HT-29 (cell line): ENCODE data around the gene CREBL2. TPM values are rescaled to one million over a fixed set of nuclear protein-coding genes. Genes with fewer than 3 reads are reported as not detected.
"Not testable (repeated sequence)": the region's sequence is repeated elsewhere in the genome, so short reads cannot be mapped to it uniquely, and the experiment has no call there.

ENCODE experiments used
- DNase-seq: peaks from one replicate; pipeline ENCODE4 v3.0.0-alpha.2; 2015; ENCODE audit warnings: low spot score
- total RNA-seq: library from RNA; depleted of rRNA; stranded (reverse); fragments of >200 nt; shearing (Covaris generic); gene quantifications from 2 replicates; pipeline ENCODE4 v1.2.3, GENCODE V29; 2014

CREBL2 gene
- total RNA-seq, 1 experiment from 2014 or later = 15.7 TPM

- not testable (repeated sequence) for DNase-seq
These were observed 15.1 kb upstream of the CREBL2 start for GRCh38 chr12:12596598-12596997.

DNA sequence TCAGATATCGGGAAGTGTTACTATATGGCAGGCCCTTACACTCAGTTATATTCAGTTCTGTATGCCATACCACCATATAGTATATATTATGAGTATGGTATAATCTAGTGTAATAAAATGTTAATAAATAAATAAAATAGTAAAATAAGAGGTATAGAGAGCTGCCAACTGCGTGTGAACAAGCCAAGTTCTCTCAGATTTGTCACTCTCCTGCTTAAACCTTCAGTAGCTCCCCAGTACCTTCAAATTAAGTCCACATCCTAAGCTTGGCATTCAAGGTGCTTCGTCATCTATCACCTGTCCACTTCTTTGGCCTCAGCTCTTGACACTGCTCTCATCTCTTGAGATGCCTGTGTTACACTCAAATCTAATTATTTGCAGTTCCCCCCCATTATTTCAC lies 12.8 kb upstream of the CREBL2 start:
- DNase-seq = no peak

DNA sequence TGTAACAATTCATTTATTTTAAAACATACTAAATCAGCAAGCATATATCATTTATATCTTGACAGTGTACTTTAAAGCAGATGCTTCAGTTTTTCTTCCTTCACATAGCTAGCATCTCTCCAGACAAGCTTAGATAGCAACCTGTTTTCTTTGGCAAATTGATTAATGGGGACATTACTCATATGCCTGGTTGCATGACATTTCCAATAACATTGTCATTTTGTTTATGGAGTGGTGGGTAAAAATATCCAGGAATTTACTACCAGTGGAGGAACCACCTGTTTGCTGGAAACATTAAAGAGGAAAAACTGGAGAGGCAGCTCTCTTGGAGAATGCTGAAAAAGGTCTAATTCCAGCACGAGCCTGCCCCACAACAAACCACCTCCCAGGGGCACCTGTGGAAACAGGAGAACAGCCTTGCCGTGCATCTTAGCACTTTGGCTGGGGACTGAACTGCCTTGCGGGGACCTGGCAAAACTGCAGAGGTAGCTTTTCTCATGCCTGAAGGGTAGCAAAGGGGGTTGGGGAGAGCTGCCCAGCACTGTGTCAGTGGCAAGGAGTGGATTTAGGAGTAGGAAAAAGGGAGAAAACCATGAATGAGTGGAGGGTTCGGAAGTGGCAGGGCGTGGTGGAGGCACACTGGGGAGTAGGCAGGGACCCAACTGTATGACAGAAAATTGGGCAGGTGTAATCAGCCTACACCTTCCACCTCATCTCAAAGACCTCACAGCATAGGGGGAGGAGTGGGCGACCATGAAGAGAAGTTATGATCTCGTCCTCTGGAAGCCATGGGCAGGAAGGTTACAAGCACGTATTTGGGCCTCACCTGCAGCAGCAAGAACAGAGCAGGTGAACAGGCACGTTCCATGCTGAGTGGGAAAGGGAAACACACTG lies 11.7 kb upstream of the CREBL2 start:
- peak; percentile 30 for DNase-seq

DNA sequence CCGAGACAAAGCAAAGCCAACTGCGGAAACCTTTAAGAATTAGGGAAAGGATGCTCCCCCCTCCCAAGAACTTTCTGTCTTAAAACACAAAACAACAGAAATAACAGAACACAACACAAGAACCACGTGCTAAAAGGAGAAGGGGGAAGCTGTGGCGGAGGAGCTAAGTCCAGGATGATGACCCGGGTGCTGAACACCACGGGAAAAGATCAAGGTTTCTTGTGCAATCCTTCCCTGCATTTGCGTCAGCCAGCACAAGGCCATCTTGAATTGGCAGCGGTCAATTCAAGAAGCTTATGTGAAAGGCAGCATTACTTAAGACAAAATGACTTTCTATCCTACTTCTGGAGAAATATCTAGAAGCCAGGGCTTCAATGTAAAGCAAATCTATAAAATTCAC lies 11.0 kb upstream of the CREBL2 start:
- DNase-seq = no peak

DNA sequence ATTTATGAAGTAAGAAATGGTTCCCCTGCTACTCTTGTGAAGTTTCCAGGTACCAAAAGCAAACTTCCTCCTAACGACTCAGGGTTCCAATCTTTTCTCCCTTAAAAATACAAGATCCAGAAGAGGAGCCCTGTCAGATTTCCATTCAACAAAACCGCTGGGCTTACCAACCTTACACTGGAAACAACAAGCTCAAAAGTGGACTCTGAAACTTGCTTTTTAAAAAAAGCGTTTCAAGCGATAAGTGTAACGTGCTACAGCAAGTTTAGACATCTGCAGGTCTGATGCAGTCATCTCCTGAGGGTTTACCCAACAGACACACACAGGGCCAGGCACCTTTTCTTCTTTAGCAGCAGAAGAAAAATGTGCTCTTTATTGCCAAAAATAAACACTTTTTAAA lies 6.9 kb upstream of the CREBL2 start:
- DNase-seq = no peak

DNA sequence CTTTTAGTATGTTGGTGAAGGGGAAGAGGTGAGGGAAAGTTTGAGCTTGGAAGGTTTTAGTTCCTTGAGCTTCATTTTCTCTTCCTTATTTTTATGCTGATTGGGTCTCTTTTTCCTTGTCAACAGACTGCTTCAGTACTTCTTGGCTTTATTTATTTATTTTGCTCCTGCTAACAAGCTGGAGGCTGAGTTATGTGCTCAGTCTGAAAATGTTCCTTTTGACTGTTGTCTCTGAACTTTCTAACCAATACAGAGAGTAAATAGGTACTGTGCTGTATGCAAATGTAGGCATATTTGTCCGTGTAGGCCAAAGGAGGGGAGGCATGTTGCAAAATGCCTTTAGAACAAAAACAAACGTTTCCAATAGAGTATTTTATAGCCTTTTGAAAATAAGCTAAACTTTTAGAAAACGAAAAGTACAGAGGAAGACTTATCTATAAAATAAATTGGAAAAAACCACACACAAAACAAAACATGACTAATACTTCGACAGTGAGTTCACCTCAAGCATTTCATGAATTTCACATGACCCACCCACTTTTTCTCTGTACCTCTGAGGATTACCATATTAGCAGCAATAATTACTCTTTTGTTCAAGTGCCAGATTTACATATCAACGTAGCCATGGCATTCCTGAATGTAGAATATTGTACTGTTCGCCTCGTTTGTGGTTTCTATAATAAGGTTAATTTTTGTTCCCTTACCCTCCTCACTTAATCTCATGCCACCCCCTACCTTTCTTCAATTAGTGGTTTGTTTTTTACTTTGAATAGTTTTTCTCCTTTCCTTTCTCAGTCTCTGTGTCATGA lies 4.7 kb upstream of the CREBL2 start:
- peak; percentile 72 for DNase-seq

- DNase-seq = peak; percentile 62
These were observed 3.1 kb upstream of the CREBL2 start for GRCh38 chr12:12608557-12608957.

DNA sequence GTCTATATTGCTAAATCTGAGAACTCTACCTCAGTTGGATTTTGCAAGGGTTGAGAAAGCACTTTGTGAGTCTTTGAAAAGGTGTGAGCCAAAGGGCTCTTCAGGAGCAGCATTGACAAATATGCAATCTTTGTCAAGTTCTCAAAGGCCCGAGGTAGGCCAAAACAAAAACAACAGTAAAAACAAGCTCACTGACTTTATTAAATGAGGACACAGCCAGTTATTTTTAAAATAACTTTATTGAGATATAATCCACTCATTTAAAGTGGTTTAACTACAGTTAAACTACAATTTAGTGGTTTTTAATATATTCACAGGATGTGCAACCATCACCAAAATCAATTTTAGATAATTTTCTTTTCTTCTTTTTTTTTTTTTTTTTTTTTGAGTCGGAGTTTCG lies 2.0 kb upstream of the CREBL2 start:
- no peak for DNase-seq

DNA sequence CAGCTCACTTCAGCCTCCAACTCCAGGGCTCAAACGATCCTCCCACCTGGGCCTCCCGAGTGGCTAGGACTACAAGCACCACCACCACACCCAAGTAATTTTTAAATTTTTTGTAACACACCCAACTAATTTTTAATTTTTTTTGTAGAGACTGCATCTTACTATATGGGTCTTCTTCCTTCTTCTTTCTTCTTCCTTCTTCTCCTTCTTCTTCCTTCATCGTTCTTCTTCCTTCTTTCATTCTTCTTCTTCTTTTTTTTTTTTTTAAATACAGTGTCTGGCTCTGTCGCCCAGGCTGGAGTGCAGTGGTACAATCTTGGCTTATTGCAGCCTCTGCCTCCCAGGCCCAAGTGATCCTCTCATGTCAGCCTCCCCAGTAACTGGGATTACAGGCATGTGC lies 965 bp upstream of the CREBL2 start:
- no peak for DNase-seq

GRCh38 chr12:12612358-12612757 lies 682 bp downstream of the CREBL2 start:
- DNase-seq = peak; percentile 38

DNA sequence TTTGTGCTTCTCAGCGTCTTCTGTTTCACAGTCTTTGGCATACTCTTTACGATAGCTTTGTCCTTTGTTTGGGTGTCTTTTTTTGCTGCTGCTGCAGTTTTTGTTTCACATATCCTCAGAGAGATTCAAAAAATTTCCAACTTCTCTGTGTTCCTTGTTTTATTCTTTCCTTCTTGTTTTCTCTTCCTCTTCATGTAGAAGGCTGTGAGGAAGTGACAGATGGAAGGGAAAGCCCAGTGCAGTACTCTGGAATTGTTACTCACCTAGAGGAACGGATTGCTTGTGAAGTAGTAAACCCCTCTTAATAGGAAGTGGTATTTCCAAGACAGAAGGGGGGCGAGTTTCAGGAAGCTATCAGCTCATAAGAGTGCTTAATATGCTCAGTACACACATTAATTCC lies 1.7 kb downstream of the CREBL2 start:
- no peak for DNase-seq

DNA sequence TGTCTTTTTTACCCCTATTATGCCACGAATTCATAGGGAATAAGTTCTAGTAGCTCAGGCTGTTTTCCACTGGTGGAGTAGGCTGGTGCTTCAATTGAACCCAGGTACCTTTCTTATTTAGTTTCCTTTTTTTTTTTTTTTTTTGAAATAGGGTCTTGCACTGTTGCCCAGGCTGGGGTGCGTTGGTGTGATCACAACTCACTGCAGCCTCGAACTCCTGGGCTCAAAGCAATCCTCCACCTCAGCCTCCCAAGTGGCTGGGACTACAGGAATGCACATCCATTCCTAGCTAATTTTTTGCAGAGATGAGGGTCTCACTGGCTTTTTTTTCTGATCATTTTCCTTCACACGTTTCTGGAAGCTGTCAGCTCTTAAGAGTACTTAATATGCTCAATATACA lies 2.7 kb downstream of the CREBL2 start:
- DNase-seq = no peak

GRCh38 chr12:12616512-12617310 lies 5.0 kb downstream of the CREBL2 start:
- no peak for DNase-seq

GRCh38 chr12:12618064-12618463 lies 6.4 kb downstream of the CREBL2 start:
- DNase-seq = not testable (repeated sequence)

DNA sequence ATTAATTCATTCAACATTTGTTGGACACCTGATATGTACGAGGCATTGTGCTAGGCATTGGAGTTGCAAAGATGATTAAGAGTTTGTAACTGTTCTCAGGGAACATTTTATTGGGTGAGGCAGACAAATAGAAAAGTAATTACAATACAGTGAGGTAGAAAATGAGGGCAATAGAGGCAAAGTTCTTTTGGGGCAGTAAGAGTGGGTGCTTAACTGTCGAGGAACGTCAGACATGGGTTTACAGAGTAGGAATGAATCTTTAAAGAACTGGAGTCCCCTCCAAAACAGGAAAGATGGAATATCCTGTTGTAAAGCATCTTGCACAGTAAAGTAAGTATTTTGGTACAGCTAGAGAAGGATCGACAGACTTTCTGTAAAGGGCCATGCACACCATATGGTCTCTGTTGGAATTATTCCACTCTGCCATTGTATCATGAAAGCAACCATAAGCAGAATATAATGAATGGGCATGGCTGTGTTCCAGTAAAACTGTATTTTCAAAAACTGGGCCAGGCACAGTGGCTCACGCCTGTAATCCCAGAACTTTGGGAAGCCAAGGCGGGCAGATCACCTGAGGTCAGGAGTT lies 9.1 kb downstream of the CREBL2 start:
- no peak for DNase-seq

GRCh38 chr12:12622418-12622817 lies 10.7 kb downstream of the CREBL2 start:
- DNase-seq = no peak

GRCh38 chr12:12624498-12624992 lies 12.9 kb downstream of the CREBL2 start:
- DNase-seq = no peak

- DNase-seq = no peak
These were observed 14.8 kb downstream of the CREBL2 start for GRCh38 chr12:12626471-12626870.

DNA sequence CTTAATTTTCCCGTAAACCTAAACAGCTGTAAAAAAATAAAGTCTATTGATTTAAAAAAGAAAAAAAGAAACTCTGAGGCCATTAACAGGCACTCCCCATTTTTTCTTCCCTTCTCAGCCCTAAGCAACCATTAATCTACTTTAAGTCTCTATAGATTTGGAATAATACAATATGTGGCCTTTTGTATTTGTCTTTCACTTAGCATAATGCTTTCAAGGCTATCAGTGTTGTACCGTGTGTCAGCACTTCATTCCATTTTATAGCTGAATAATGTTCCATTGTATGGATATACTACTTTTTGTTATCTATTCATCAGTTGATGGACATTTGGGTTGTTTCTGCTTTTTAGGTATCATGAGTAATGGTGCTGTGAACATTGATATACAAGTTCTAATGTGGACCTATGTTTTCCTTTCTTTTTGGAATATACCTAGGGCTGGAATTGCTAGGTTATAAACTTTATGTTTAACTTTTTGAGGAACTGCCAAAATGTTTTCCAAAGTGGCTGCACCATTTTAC lies 15.7 kb downstream of the CREBL2 start:
- DNase-seq = no peak

- no peak for DNase-seq
These were observed 16.3 kb downstream of the CREBL2 start for GRCh38 chr12:12628013-12628412.

DNA sequence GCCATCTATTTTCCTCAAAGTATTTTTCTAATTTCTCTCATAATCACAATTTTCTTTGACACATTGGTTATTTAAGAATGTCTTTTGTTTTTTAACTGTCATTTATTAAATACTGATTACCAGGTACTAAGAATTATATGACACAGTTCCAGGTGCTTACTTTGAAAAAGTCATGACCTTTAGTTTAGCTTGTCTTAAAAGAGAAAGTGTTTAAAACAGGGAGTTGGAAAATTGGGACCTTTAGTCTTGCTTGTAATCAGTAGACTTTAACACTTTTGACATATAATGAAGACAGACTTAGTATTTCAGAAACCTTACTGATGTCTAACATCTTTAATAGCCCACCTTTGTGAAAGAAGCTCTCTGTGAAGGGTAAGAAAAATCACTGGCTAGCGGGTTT lies 19.2 kb downstream of the CREBL2 start:
- no peak for DNase-seq
